Stomach smooth muscle (tissue), 2 donors: ENCODE data around the gene LIMS2.

Source experiments
- H3K27ac ChIP-seq: one replicate; pipeline ENCODE4 v1.7.0; 2013; ENCODE audit warnings: mild to moderate bottlenecking, low read length, inconsistent platforms
- H3K27me3 ChIP-seq, 2 donors: one replicate each; pipeline ENCODE4 v1.7.0; 2013; ENCODE audit warnings: low read length in 2 of 2; ENCODE audit not compliant: insufficient read depth in 2 of 2, control insufficient read depth in 1 of 2
- H3K36me3 ChIP-seq, 2 donors: one replicate each; pipeline ENCODE4 v1.7.0; 2013; ENCODE audit warnings: low read length in 2 of 2; ENCODE audit not compliant: control insufficient read depth in 2 of 2, insufficient read depth in 2 of 2
- H3K4me1 ChIP-seq: one replicate; pipeline ENCODE4 v1.7.0; 2013; ENCODE audit warnings: low read length; ENCODE audit not compliant: control insufficient read depth, insufficient read depth
- H3K4me3 ChIP-seq, 2 donors: one replicate each; pipeline ENCODE4 v1.7.0; 2013; ENCODE audit warnings: low read length in 2 of 2
- H3K9ac ChIP-seq, 2 donors: one replicate each; pipeline ENCODE4 v1.7.0; 2013; ENCODE audit warnings: low read length in 2 of 2, mild to moderate bottlenecking in 1 of 2
- H3K9me3 ChIP-seq, 2 donors: one replicate each; pipeline ENCODE4 v1.7.0; 2013; ENCODE audit warnings: low read length in 2 of 2; ENCODE audit not compliant: control insufficient read depth in 2 of 2
- donor health status: healthy.
- donor health status: Pancreatic carcinoma.

The LIMS2 gene

DNA sequence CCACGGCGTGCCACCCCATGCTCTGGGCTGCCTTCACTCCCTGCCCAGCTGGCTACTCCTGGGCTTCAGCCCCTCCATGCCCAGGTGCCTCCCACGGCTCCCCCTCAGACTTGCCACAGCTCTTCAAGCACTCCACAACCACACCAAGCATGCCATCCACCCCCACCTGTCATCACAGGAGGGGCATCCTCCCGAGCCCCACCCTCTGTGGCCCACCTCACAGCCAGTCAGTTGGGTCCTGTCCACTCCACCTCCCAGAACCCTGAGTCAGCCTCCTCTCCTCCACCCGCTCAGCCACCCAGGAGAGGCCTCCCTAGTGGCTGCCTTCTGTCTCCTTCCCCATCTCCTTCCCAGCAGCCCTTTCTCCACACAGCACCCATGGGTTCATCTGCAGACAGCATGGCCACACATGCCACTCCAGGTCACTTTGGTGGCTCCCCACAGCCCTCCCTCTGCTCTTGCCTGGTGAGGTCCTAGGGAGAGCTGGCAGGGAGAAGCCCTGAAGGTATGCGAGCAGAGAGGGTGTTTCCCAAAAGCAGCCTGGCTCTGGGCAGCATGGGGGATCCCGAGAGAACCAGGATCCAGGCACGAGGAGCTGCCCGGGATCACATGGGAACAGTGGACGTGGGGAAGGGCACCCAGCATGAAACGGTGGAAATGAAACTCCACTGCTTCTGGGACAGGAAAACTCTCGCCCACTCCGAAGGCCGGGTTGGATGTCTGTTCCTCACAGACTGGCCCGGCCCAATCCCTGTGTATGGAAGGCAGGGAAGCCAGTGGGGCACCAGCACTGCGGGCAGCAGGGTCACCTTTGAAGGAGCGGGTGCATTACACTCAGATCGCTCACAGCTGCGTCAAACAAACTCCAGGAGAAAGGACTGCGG lies 2.7 kb downstream of the LIMS2 start:
- Histone ChIP-seq H3K4me1 (peaks cover 59% of the 10 kb centered on the region), H3K4me3 (peak overlapping the region; percentile 95 to 97), H3K27me3 (no peaks in the 10 kb centered on the region), H3K36me3 (peaks cover 3 to 4% of the 10 kb centered on the region in 2 donors), H3K27ac (peak overlapping the region; percentile 99), H3K9me3 (no peaks in the 10 kb centered on the region), H3K9ac (peak overlapping the region; percentile 96 to 98)

DNA sequence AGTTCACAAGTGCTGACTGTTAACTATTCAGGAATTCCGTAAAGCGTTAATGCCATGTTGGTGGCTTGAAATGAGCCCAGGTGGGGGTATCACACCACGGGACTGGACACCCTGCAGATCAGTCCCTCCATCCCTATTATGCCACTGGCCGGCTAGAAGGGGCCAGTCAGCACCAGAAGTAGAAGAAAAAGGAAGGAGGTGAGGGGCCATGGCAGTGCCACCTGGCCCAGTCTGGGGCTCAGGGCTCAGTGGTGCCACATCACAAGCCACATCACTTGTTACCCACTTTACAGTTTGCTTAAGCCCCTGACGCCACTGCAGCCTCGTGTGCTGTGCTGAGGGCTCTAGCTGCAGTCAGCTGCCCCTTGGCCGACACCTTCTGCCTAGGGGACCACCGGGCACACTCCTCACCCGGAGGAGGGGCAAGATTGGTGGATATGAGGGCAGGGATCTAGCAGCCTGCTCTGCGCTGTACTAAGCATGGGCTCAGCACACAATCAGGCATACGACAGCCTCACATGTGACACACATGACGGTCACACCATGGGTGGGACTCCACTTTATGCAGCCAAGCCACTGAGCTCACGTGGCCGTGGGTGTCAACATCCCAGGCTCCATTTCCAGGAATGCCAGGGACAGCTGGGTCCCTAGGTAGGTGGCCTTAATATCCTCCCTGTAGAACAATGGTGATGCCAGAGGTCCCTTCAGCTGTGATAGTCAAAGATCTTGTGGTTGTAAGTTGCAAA lies 3.6 kb downstream of the LIMS2 start:
- H3K36me3 ChIP-seq = peaks cover 3 to 4% of the 10 kb centered on the region in 2 donors
- no peaks in the 10 kb centered on the region for H3K27me3 ChIP-seq
- H3K27ac ChIP-seq = peak overlapping the region; percentile 99
- no peaks in the 10 kb centered on the region for H3K9me3 ChIP-seq
- H3K4me3 ChIP-seq = peak overlapping the region; percentile 95 to 97
- H3K4me1 ChIP-seq = peaks cover 52% of the 10 kb centered on the region
- H3K9ac ChIP-seq = peak overlapping the region; percentile 96 to 98

DNA sequence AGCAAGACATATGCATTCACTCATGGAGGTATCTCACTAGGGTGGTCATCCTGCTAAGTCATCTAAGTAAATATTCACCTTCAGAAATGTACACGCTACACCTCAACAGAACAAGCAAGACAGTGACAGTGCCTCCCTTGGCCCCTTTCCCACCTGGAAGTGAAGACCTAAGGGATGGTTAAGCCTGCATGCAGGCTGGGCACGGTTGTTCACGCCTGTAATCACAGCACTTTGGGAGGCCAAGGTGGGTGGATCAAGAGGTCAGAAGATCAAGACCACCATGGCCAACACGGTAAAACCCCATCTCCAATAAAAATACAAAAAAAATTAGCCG lies 4.4 kb downstream of the LIMS2 start:
- Histone ChIP-seq H3K4me1 (peaks cover 52% of the 10 kb centered on the region), H3K27me3 (no peaks in the 10 kb centered on the region), H3K9me3 (no peaks in the 10 kb centered on the region), H3K9ac (no peak overlapping the region), H3K36me3 (peaks cover 3 to 4% of the 10 kb centered on the region in 2 donors), H3K4me3 (peak overlapping the region; percentile 95 to 97), H3K27ac (peak overlapping the region; percentile 99)

DNA sequence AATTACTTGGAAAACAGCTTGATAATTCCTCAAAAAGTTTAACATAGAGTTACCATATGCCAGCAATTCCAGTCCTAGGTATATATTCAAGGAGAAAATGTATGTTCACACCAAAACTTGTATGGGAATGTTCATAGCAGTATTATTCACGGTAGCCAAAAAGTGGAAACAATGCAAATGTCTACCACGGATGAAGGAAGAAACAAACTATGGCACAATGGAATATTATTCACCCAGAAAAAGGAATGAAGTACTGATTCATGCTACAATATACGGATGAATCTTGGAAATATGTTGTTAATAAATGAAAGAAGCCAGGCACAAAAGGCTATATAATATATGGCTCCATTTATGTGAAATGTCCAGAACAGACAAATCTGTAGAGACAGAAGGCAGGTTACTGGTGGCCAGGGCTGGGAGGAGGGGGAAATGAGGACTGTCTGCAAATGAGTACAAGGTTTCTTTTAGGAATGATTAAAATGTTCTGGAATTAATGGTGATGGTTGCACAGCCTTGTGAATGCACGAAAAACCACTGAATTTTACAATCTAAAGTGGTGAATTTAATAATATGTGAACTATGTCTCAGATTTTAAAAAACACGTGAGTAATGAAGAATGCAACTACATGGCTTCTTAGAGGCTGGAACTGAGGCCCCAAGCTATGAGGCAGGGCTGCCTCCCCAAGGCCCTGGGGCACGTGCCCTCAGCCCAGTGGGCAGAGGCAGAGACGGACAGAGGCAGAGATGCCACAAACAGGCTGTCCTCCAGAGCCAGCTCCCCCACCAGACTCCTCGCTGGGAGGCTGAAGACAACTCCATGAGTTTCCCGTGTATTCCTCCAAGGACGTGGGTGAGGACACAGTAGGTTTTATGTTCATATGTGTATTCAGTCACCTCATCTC lies 5.0 kb downstream of the LIMS2 start:
- peak overlapping the region; percentile 99 for H3K27ac ChIP-seq
- peaks cover 55% of the 10 kb centered on the region for H3K4me1 ChIP-seq

DNA sequence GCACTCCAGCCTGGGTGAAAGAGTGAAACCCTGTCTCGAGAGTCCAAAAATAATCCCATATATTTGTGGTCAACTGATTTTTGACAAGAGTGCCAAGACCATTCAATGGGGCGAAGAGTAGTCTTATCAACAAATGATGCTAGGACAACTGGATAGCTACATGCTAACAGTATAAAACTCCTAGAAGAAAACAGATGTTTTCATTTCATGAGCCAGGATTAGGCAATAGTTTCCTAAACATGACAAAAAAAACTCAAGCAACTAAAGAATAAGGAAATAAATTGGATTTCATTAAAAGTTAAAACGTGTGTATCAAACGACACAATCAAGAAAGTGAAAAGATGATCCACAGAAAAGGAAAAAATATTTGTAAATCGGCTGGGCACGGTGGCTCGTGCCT lies 6.3 kb downstream of the LIMS2 start:
- Histone ChIP-seq H3K36me3 (peaks cover 3 to 4% of the 10 kb centered on the region in 2 donors), H3K9ac (no peak overlapping the region), H3K27me3 (no peaks in the 10 kb centered on the region), H3K9me3 (no peaks in the 10 kb centered on the region), H3K4me1 (peaks cover 60% of the 10 kb centered on the region), H3K27ac (peak overlapping the region; percentile 33), H3K4me3 (no peak overlapping the region)

More for the DNA sequence above, 5.0 kb downstream of the LIMS2 start:
- Histone ChIP-seq H3K36me3 (peaks cover 3 to 4% of the 10 kb centered on the region in 2 donors), H3K9ac (no peak overlapping the region), H3K4me3 (peak overlapping the region; percentile 95 to 97), H3K9me3 (no peaks in the 10 kb centered on the region), H3K27me3 (no peaks in the 10 kb centered on the region)

DNA sequence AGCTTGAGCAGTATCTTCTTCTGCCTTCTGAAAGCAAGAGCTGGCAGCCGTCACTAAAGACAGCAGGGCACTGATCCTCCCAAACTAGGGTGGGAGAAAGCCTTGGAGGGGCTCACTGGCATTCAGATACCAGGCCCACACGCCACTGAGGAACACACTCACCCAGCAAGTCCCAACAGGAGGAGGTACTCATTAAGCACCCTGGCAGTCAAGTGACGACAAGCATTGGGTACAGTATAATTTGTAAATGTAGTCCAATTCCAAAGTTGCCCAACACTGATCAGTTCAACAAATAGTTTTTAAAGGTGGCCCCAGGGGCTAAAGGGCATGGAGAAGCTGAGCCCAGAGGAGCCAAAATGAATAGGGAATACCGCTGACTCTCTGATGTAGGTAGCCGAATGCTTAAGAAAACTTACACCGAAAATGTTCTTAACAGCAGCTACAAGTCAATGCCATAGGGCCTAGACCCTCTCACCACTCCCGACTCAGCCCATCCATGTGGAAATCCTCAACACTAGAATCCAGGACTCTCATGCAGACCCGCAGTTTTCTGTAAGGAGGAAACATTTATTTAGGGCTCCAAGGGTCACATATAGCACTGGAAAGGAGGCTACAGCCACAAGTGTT lies 9.9 kb downstream of the LIMS2 start:
- H3K9me3 ChIP-seq = no peaks in the 10 kb centered on the region
- H3K4me1 ChIP-seq = peaks cover 63% of the 10 kb centered on the region
- peak overlapping the region; percentile 89 for H3K27ac ChIP-seq
- H3K9ac ChIP-seq = peak overlapping the region; percentile 47 to 64
- no peaks in the 10 kb centered on the region for H3K36me3 ChIP-seq
- peak overlapping the region; percentile 41 to 67 for H3K4me3 ChIP-seq
- no peaks in the 10 kb centered on the region for H3K27me3 ChIP-seq

DNA sequence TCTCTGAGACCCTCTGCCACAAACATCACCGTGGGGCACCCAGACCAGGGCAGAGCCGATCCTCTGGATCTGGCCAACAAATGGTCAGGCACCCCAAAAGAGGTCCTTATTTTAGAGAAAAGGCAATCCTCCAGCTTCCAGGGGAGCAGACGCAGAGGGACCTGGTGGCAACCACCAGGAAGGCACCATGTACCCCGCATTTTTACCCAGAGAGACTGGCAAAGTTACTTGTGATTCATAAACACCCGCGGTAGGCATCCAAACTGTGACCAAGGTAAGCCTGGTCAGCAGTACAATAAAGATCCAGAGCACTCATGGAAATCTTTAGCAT lies 10.5 kb downstream of the LIMS2 start:
- Histone ChIP-seq H3K27me3 (no peaks in the 10 kb centered on the region), H3K9me3 (no peaks in the 10 kb centered on the region), H3K9ac (peak overlapping the region; percentile 47 to 64), H3K27ac (peak overlapping the region; percentile 89), H3K36me3 (no peaks in the 10 kb centered on the region), H3K4me1 (peaks cover 67% of the 10 kb centered on the region), H3K4me3 (peak overlapping the region; percentile 41 to 67)

DNA sequence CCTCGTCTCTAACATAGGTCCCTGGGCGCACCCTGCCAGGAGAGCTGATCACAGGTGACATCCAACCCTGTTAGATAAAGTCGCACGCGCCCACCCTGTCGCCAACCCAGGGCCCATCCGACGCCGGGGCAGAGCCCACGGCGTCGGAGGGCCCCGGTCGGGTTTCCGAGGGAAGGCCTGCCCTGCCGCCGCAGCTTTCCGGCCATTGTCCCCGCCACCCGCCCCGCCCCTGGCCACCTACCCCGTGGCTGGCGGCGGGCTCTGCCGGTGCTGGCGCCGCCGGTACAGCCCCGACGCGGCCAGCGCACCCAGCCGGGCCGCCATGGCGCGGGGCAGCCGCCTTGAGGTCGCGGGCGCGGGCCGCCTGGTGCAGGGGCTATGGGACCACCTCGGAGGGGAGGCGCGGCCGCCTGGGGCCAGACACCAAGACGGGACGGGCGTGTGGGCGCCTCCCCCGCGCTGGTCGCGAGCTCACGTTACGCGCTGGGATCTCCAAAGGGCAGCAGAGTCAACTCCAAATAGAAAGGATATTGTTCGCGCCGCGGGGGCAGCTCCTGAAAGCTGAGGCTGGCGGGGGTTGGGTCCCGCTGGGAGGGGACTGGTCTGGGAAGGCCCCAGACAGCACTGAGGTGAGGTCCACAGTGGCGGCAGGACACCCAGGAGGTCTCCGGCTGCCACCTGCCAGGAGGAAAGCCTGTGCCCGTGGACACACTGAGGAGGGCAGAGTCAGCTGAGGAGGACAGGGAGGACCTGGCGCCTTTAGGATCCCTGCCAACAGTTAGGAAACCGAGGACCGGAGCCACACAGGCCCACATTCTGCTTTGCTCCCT lies 11.1 kb downstream of the LIMS2 start:
- H3K4me3 ChIP-seq = peak overlapping the region; percentile 58 to 67
- H3K27ac ChIP-seq = peak overlapping the region; percentile 89
- peak overlapping the region; percentile 63 to 64 for H3K9ac ChIP-seq
- H3K27me3 ChIP-seq = no peaks in the 10 kb centered on the region
- no peaks in the 10 kb centered on the region for H3K9me3 ChIP-seq
- H3K4me1 ChIP-seq = peaks cover 73% of the 10 kb centered on the region
- H3K36me3 ChIP-seq = no peaks in the 10 kb centered on the region

DNA sequence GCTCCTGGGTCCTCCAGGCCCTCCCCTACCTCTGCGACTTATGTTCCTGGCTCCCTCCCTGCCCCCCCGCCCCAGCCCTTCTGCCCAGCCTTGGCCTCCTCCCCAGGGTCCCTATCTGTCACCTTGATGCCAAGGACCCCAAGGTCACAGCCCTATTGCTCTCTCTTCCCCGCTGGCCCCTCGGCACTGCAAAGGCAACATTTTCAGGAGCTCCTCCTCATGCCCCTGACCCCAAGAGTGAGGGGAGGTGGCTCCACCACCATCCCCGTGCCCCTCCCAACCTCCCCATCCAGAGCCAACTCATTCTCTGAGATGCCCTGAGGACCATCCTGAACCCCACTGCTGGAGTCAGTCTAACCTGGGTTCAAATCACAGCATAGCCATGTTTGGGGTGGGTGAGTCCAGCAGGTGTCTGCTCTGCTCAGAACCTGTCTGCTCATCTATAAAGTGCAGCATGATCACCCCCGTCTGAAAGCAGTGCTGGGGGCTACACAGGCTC lies 11.7 kb downstream of the LIMS2 start:
- Histone ChIP-seq H3K4me3 (peak overlapping the region; percentile 58 to 67), H3K36me3 (no peaks in the 10 kb centered on the region), H3K27ac (peak overlapping the region; percentile 89), H3K9ac (peak overlapping the region; percentile 63 to 64), H3K27me3 (no peaks in the 10 kb centered on the region), H3K9me3 (no peaks in the 10 kb centered on the region), H3K4me1 (peaks cover 77% of the 10 kb centered on the region)
